ENCODE data around the gene SYNC.

DNA sequence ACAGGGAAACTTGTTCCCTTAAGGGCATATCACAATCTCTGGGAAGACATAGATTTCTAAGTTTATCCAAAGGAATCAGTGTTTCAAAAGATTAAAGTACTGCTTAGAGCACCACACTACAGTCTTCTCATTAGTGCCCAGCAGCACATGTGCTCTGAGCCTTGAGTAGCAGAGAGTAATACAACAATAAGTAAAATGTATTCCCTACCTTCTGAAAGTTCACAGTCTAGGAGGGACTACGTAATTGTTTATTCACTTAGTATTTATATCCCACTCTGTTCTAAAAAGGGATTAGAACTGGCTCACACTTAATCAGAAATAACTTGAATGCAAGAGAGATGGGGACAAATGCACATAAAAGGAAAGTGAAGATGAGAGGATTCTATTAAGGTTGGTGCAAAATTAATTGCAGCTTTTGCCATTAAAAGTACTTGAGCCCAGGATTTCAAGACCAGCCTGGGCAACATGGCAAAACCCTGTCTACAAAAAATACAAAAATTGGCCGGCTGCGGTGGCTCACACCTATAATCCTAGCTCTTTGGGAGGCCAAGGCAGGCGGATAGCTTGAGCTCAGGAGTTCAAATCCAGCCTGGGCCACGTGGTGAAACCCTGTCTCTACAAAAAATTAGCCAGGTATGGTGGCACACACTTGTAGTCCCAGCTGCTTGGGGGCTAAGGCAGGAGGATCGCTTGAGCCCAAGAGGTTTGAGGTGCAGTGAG, 9.0 kb downstream of the SYNC start:
- TF ChIP-seq IRF4 (IDR thresholded peaks at IDR 0.05; ENCODE audit: low read depth, low read length) (no peak), KDM1A (IDR thresholded peaks at IDR 0.05; ENCODE audit: borderline replicate concordance) (no peak), MXI1 (IDR thresholded peaks at IDR 0.05; ENCODE audit: low read depth, low read length) (no peak), CEBPB (IDR thresholded peaks at IDR 0.05; ENCODE audit: borderline replicate concordance in 1 of 2, low read depth in 2 of 2, low read length in 2 of 2) (no peak), CTCF (IDR thresholded peaks at IDR 0.05 in 2 of 3, conservative IDR thresholded peaks at IDR 0.05 in 1 of 3; ENCODE audit: control insufficient read depth in 2 of 3, extremely low read depth in 1 of 3, insufficient read depth in 1 of 3, low read depth in 3 of 3, low read length in 3 of 3) (no peak), NRF1 (conservative IDR thresholded peaks at IDR 0.05; ENCODE audit: low read depth, low read length) (no peak), ZNF217 (IDR thresholded peaks at IDR 0.05) (no peak), EZH2 (IDR thresholded peaks at IDR 0.05; ENCODE audit: borderline replicate concordance, control insufficient read depth, low read depth, low read length) (no peak), JUND (IDR thresholded peaks at IDR 0.05; ENCODE audit: low read depth, low read length) (no peak), RAD51 (IDR thresholded peaks at IDR 0.05) (no peak), POLR2A (IDR thresholded peaks at IDR 0.05; ENCODE audit: low read depth, low read length) (no peak), GATAD2B (conservative IDR thresholded peaks at IDR 0.05; ENCODE audit: low read depth) (no peak)
- TF ChIP-seq, protein P1, sequence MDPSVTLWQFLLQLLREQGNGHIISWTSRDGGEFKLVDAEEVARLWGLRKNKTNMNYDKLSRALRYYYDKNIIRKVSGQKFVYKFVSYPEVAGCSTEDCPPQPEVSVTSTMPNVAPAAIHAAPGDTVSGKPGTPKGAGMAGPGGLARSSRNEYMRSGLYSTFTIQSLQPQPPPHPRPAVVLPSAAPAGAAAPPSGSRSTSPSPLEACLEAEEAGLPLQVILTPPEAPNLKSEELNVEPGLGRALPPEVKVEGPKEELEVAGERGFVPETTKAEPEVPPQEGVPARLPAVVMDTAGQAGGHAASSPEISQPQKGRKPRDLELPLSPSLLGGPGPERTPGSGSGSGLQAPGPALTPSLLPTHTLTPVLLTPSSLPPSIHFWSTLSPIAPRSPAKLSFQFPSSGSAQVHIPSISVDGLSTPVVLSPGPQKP (IDR thresholded peaks at IDR 0.05; ENCODE audit: low read depth, low read length) = no peak

Measured in GM12878 (cell line).